Measurements from ENCODE around the gene HBS1L. TPM values are rescaled to one million over a fixed set of nuclear protein-coding genes. Genes with fewer than 3 reads are reported as not detected.

HBS1L gene
- total RNA-seq, 1 experiment from 2014 or later: 97.0 TPM

DNA sequence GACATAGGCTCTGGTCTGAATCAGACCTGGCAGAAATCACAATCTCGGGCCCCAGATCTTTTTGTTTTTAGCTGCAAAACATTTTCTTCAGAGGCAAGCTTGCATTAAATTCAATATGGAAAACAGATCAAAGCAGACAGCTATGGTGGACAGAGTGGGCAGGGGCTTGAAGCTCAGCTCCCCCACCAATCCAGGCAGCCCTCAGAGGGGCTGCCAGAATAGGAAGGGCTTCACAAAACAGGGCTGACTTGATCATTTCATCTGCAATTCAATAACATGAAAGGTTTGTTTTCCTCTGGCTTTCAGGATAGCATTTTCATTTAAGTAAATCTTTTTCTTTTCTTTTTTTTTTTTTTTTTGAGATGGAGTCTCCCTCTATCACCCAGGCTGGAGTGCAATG, 55.5 kb downstream of the HBS1L start:
- BruUV-seq (replicated peaks): no TSS peak
- CTCF ChIA-PET: interaction anchor here (0.6 to 1.1 kb wide), 3 partner anchors 12 to 876 kb away, joined by 3 to 5 read pairs (median 3); no protein-coding TSS in a partner anchor

DNA sequence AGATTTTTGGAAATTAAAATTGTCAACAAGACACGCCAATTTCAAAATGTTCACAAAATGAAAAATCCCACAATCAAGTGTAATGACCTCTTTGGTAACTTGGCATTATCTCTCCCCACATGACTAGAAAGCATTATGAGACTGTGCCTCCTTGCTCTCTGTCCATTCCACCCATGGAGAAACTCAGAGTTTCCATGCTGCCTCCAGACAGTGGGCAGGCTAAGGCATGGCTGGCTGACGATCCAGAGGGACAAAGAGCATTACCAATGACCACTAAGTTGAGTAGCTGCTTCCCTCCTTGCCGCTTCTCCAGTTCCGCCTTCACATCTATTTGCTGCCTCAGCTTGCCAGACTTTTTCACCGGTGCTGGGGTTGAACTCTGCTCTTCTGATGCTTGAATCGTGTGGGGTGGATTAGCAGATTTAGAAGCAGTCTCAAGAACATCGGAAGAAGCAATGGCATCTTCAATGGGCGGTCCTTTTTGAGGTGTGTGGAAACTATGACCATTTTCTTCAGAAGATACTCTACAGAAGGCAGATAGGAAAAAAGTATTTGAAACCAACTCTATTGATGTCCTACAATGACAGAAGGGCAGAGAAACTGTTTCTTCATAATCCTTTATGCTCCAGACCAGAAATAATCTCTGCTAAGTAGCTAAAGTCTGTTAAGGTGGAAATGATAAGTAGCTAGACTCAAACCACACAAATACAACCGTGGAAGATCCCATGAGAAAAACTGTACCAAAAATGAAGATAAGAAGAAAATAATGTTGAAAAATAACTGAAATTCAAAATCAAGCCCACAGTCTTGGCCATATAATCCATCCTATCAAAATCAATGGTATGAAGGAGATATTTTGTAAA, 57.3 kb downstream of the HBS1L start:
- no peak overlapping the region for H3K4me3 Mint-ChIP-seq (ENCODE audit: unreplicated experiment)
- no peaks in the 10 kb centered on the region for H3K27me3 Mint-ChIP-seq (ENCODE audit: insufficient read depth, unreplicated experiment)
- ChIA-PET POLR2A (no interaction called here), CTCF (interaction anchor here (0.6 kb wide), 2 partner anchors 147 to 214 kb away, joined by 3 read pairs; no protein-coding TSS in a partner anchor)
- BruUV-seq (replicated peaks): no TSS peak
- no peaks in the 10 kb centered on the region for H3K9me3 Mint-ChIP-seq (ENCODE audit: unreplicated experiment)
- DNase-seq (ENCODE audit: unreplicated experiment): no peak
- TF ChIP-seq, protein P1, sequence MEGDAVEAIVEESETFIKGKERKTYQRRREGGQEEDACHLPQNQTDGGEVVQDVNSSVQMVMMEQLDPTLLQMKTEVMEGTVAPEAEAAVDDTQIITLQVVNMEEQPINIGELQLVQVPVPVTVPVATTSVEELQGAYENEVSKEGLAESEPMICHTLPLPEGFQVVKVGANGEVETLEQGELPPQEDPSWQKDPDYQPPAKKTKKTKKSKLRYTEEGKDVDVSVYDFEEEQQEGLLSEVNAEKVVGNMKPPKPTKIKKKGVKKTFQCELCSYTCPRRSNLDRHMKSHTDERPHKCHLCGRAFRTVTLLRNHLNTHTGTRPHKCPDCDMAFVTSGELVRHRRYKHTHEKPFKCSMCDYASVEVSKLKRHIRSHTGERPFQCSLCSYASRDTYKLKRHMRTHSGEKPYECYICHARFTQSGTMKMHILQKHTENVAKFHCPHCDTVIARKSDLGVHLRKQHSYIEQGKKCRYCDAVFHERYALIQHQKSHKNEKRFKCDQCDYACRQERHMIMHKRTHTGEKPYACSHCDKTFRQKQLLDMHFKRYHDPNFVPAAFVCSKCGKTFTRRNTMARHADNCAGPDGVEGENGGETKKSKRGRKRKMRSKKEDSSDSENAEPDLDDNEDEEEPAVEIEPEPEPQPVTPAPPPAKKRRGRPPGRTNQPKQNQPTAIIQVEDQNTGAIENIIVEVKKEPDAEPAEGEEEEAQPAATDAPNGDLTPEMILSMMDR (IDR thresholded peaks at IDR 0.05; ENCODE audit: unreplicated experiment): no peak
- H3K36me3 Mint-ChIP-seq (ENCODE audit: insufficient read depth, unreplicated experiment): peaks cover 40% of the 10 kb centered on the region
- intact Hi-C loops (cut with micrococcal nuclease): no loop called here
- H3K27ac Mint-ChIP-seq (ENCODE audit: low read depth, unreplicated experiment): no peak overlapping the region
- peaks cover 9% of the 10 kb centered on the region for H3K4me1 Mint-ChIP-seq (ENCODE audit: insufficient read depth, unreplicated experiment)

More for the DNA sequence above, 55.5 kb downstream of the HBS1L start:
- Mint-ChIP-seq H3K27ac (ENCODE audit: low read depth, unreplicated experiment) (no peak overlapping the region), H3K36me3 (ENCODE audit: insufficient read depth, unreplicated experiment) (peaks cover 40% of the 10 kb centered on the region), H3K9me3 (ENCODE audit: unreplicated experiment) (no peaks in the 10 kb centered on the region), H3K4me3 (ENCODE audit: unreplicated experiment) (no peak overlapping the region), H3K4me1 (ENCODE audit: insufficient read depth, unreplicated experiment) (peaks cover 9% of the 10 kb centered on the region), H3K27me3 (ENCODE audit: insufficient read depth, unreplicated experiment) (no peaks in the 10 kb centered on the region)
- POLR2A ChIA-PET: no interaction called here
- DNase-seq (ENCODE audit: unreplicated experiment): no peak
- TF ChIP-seq, protein P1 (IDR thresholded peaks at IDR 0.05; ENCODE audit: unreplicated experiment): no peak
- intact Hi-C loops (cut with micrococcal nuclease): no loop called here

DNA sequence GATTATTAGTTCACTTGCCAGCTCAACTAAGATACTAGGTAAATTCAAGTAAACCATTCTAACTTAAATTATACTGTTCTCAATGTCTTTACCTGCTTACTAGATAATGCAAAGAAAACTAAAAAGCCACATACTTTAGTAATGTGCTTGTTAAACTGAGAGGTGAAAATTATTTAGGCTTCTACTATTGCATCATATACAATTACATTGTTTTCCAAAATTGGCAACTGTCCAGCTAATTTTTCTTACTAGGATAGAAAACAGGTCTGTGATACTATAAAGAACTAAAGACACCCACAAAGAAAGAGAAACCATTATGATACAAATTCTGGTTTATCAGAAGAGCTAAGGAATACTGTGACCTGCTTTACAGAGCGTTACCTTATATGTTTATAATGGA, 59.1 kb downstream of the HBS1L start:
- DNase-seq (ENCODE audit: unreplicated experiment): peak; percentile 33
- Mint-ChIP-seq H3K36me3 (ENCODE audit: insufficient read depth, unreplicated experiment) (peaks cover 45% of the 10 kb centered on the region), H3K27ac (ENCODE audit: low read depth, unreplicated experiment) (peak overlapping the region; percentile 16), H3K4me3 (ENCODE audit: unreplicated experiment) (no peak overlapping the region), H3K9me3 (ENCODE audit: unreplicated experiment) (no peaks in the 10 kb centered on the region), H3K4me1 (ENCODE audit: insufficient read depth, unreplicated experiment) (peaks cover 9% of the 10 kb centered on the region), H3K27me3 (ENCODE audit: insufficient read depth, unreplicated experiment) (no peaks in the 10 kb centered on the region)
- ChIA-PET CTCF (interaction anchor here (0.9 kb wide), 1 partner anchor 28 kb away, joined by 5 read pairs; no protein-coding TSS in a partner anchor), POLR2A (interaction anchor here (1.9 kb wide), 1 partner anchor 18 kb away, joined by 5 read pairs; no protein-coding TSS in a partner anchor)
- intact Hi-C loops (cut with micrococcal nuclease): no loop called here
- TF ChIP-seq, protein P1 (IDR thresholded peaks at IDR 0.05; ENCODE audit: unreplicated experiment): no peak
- BruUV-seq (replicated peaks): no TSS peak

DNA sequence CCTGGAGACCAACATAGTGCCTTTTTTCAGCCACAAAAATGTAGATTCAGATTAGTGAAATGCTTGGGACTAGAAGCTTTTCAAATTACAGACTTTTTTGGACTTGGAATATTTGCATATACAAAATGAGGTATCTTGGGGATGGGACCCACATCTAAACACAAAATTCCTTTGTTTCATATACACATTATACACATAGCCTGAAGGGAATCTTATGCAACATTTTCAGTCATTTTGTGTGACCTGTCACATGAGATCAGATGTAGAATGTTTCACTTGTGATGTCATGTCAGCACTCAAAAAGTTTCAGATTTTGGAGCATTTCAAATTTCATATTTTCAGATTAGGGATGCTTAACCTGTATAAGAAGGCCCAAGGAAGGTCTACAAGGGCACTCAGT, 60.2 kb downstream of the HBS1L start:
- no peaks in the 10 kb centered on the region for H3K27me3 Mint-ChIP-seq (ENCODE audit: insufficient read depth, unreplicated experiment)
- intact Hi-C loops (cut with micrococcal nuclease): no loop called here
- TF ChIP-seq, protein P1 (IDR thresholded peaks at IDR 0.05; ENCODE audit: unreplicated experiment): no peak
- BruUV-seq (replicated peaks): no TSS peak
- POLR2A ChIA-PET: interaction anchor here (0.7 to 1.9 kb wide), 2 partner anchors 17 to 103 kb away, joined by 3 to 5 read pairs; no protein-coding TSS in a partner anchor
- no peak overlapping the region for H3K27ac Mint-ChIP-seq (ENCODE audit: low read depth, unreplicated experiment)
- peaks cover 9% of the 10 kb centered on the region for H3K4me1 Mint-ChIP-seq (ENCODE audit: insufficient read depth, unreplicated experiment)
- CTCF ChIA-PET: interaction anchor here (0.6 kb wide), 1 partner anchor 9 kb away, joined by 3 read pairs; no protein-coding TSS in a partner anchor
- no peak overlapping the region for H3K4me3 Mint-ChIP-seq (ENCODE audit: unreplicated experiment)
- peaks cover 37% of the 10 kb centered on the region for H3K36me3 Mint-ChIP-seq (ENCODE audit: insufficient read depth, unreplicated experiment)
- H3K9me3 Mint-ChIP-seq (ENCODE audit: unreplicated experiment): no peaks in the 10 kb centered on the region
- DNase-seq (ENCODE audit: unreplicated experiment): no peak
